Skeletal muscle tissue (tissue), 4 donors: Measurements from ENCODE around the gene FANCM. TPM values are rescaled to one million over a fixed set of nuclear protein-coding genes. Genes with fewer than 3 reads are reported as not detected.
"Not testable (repeated sequence)": the region's sequence is repeated elsewhere in the genome, so short reads cannot be mapped to it uniquely, and the experiment has no call there.

Source experiments
- H3K27ac ChIP-seq: one replicate; pipeline ENCODE4 v1.7.0; 2013; ENCODE audit warnings: mild to moderate bottlenecking, low read depth, low read length, inconsistent platforms
- H3K27me3 ChIP-seq, 3 donors: one replicate each; pipeline ENCODE4 v1.7.0; 2013; ENCODE audit warnings: low read length in 3 of 3; ENCODE audit not compliant: control insufficient read depth in 3 of 3, insufficient read depth in 3 of 3
- H3K36me3 ChIP-seq, 3 donors: one replicate each; pipeline ENCODE4 v1.7.0; 2013; ENCODE audit warnings: low read length in 3 of 3; ENCODE audit not compliant: control insufficient read depth in 3 of 3, insufficient read depth in 3 of 3
- H3K4me1 ChIP-seq, 3 donors: one replicate each; pipeline ENCODE4 v1.7.0; 2013; ENCODE audit warnings: low read length in 3 of 3, mild to moderate bottlenecking in 3 of 3; ENCODE audit not compliant: control insufficient read depth in 3 of 3, insufficient read depth in 3 of 3
- H3K4me3 ChIP-seq, 3 donors: one replicate each; pipeline ENCODE4 v1.7.0; 2013; ENCODE audit warnings: low read length in 3 of 3
- H3K9ac ChIP-seq, 3 donors: one replicate each; pipeline ENCODE4 v1.7.0; 2013; ENCODE audit warnings: low read length in 3 of 3, mild to moderate bottlenecking in 3 of 3, moderate library complexity in 2 of 3, low read depth in 1 of 3
- H3K9me3 ChIP-seq, 3 donors: one replicate each; pipeline ENCODE4 v1.7.0; 2013; ENCODE audit warnings: low read length in 3 of 3; ENCODE audit not compliant: control insufficient read depth in 3 of 3
- total RNA-seq: library from RNA; depleted of rRNA; stranded (reverse); fragments of >200 nt; gene quantifications from one replicate; pipeline ENCODE4 v1.2.3, GENCODE V29; 2014
- donor health status: Osteomylitis.

FANCM gene
- total RNA-seq, 1 donor from 2014 or later = 7.3 TPM

- peaks cover 13 to 20% (median 16%) of the 10 kb centered on the region in 3 donors for H3K4me1 ChIP-seq
- H3K9ac ChIP-seq = peak overlapping the region; percentile 81 to 90 (median 87)
- H3K4me3 ChIP-seq = peak overlapping the region; percentile 88 to 97 (median 97)
- H3K27me3 ChIP-seq = no peaks in the 10 kb centered on the region
- H3K9me3 ChIP-seq = no peaks in the 10 kb centered on the region
- H3K27ac ChIP-seq = peak overlapping the region; percentile 88
- H3K36me3 ChIP-seq = no peaks in the 10 kb centered on the region
Observed at GRCh38 chr14:45136399-45136798, 669 bp downstream of the FANCM start.

- Histone ChIP-seq H3K27me3 (no peaks in the 10 kb centered on the region), H3K4me3 (no peak overlapping the region), H3K36me3 (no peaks in the 10 kb centered on the region), H3K9me3 (no peaks in the 10 kb centered on the region), H3K4me1 (peaks cover 13 to 16% (median 15%) of the 10 kb centered on the region in 3 donors), H3K9ac (no peak overlapping the region), H3K27ac (no peak overlapping the region)
Observed at GRCh38 chr14:45140661-45141187, 5.0 kb downstream of the FANCM start.

- H3K4me1 ChIP-seq, H3K27ac ChIP-seq, H3K4me3 ChIP-seq, H3K27me3 ChIP-seq, H3K9ac ChIP-seq, H3K36me3 ChIP-seq, H3K9me3 ChIP-seq: not testable (repeated sequence)
Observed at GRCh38 chr14:45142083-45142482, 6.4 kb downstream of the FANCM start.

- no peak overlapping the region for H3K27ac ChIP-seq
- peaks cover 0 to 3% (median 0%) of the 10 kb centered on the region in 3 donors for H3K36me3 ChIP-seq
- H3K9ac ChIP-seq = no peak overlapping the region
- H3K4me1 ChIP-seq = no peaks in the 10 kb centered on the region
- H3K4me3 ChIP-seq = no peak overlapping the region
- H3K27me3 ChIP-seq = no peaks in the 10 kb centered on the region
- no peaks in the 10 kb centered on the region for H3K9me3 ChIP-seq
Observed at GRCh38 chr14:45144658-45145057, 8.9 kb downstream of the FANCM start.

- no peaks in the 10 kb centered on the region for H3K4me1 ChIP-seq
- H3K36me3 ChIP-seq = peaks cover 0 to 4% (median 0%) of the 10 kb centered on the region in 3 donors
- H3K9me3 ChIP-seq = no peaks in the 10 kb centered on the region
- H3K9ac ChIP-seq = no peak overlapping the region
- H3K27me3 ChIP-seq = no peaks in the 10 kb centered on the region
- H3K27ac ChIP-seq = no peak overlapping the region
- no peak overlapping the region for H3K4me3 ChIP-seq
Observed at GRCh38 chr14:45145214-45145613, 9.5 kb downstream of the FANCM start.

- H3K9ac ChIP-seq = no peak overlapping the region
- H3K4me1 ChIP-seq = no peaks in the 10 kb centered on the region
- H3K9me3 ChIP-seq = no peaks in the 10 kb centered on the region
- no peak overlapping the region for H3K4me3 ChIP-seq
- no peaks in the 10 kb centered on the region for H3K27me3 ChIP-seq
- H3K27ac ChIP-seq = no peak overlapping the region
- peaks cover 0 to 4% (median 0%) of the 10 kb centered on the region in 3 donors for H3K36me3 ChIP-seq
Observed at GRCh38 chr14:45149602-45150001, 13.9 kb downstream of the FANCM start.

GRCh38 chr14:45150386-45150890 is 14.7 kb downstream of the FANCM start:
- no peaks in the 10 kb centered on the region for H3K27me3 ChIP-seq
- peaks cover 0 to 4% (median 0%) of the 10 kb centered on the region in 3 donors for H3K36me3 ChIP-seq
- no peaks in the 10 kb centered on the region for H3K9me3 ChIP-seq
- no peak overlapping the region for H3K4me3 ChIP-seq
- H3K27ac ChIP-seq = no peak overlapping the region
- H3K9ac ChIP-seq = no peak overlapping the region
- H3K4me1 ChIP-seq = no peaks in the 10 kb centered on the region

- no peaks in the 10 kb centered on the region for H3K27me3 ChIP-seq
- H3K4me1 ChIP-seq = no peaks in the 10 kb centered on the region
- no peak overlapping the region for H3K27ac ChIP-seq
- no peaks in the 10 kb centered on the region for H3K9me3 ChIP-seq
- H3K36me3 ChIP-seq = no peaks in the 10 kb centered on the region
- no peak overlapping the region for H3K9ac ChIP-seq
- H3K4me3 ChIP-seq = no peak overlapping the region
Observed at GRCh38 chr14:45156067-45156466, 20.3 kb downstream of the FANCM start.

- Histone ChIP-seq H3K4me3 (no peak overlapping the region), H3K9me3 (no peaks in the 10 kb centered on the region), H3K27ac (no peak overlapping the region), H3K9ac (no peak overlapping the region), H3K4me1 (no peaks in the 10 kb centered on the region), H3K27me3 (no peaks in the 10 kb centered on the region), H3K36me3 (peaks cover 0 to 15% (median 2%) of the 10 kb centered on the region in 3 donors)
Observed at GRCh38 chr14:45169906-45170305, 34.2 kb downstream of the FANCM start.

GRCh38 chr14:45177076-45177475 is 41.3 kb downstream of the FANCM start:
- H3K27me3 ChIP-seq = no peaks in the 10 kb centered on the region
- peaks cover 0 to 1% (median 0%) of the 10 kb centered on the region in 3 donors for H3K36me3 ChIP-seq
- no peak overlapping the region for H3K27ac ChIP-seq
- H3K4me1 ChIP-seq = no peaks in the 10 kb centered on the region
- no peak overlapping the region for H3K9ac ChIP-seq
- no peak overlapping the region for H3K4me3 ChIP-seq
- H3K9me3 ChIP-seq = no peaks in the 10 kb centered on the region
